Astrocyte (in vitro differentiated cells and primary cell): ENCODE measurements around the gene ISLR. TPM values are rescaled to one million over a fixed set of nuclear protein-coding genes. Genes with fewer than 3 reads are reported as not detected.

ENCODE experiments used
- DNase-seq: peaks from one replicate; pipeline ENCODE4 v3.0.0-alpha.2; 2010; ENCODE audit warnings: low read depth
- FAIRE-seq: peaks from 2 replicates; lab custom pipeline; 2011; peaks lifted over from hg19 to GRCh38; lab: Jason Lieb, UNC
- H2AFZ ChIP-seq: 2 replicates; pipeline ENCODE4 v1.6.0; 2012; ENCODE audit warnings: low read depth, low read length, inconsistent platforms
- H3K27ac ChIP-seq: 2 replicates; pipeline ENCODE4 v1.5.1; 2011; ENCODE audit warnings: low read depth, low read length, inconsistent platforms
- H3K27me3 ChIP-seq: 2 replicates; pipeline ENCODE4 v1.6.0; 2011; ENCODE audit warnings: low read length, inconsistent platforms; ENCODE audit not compliant: insufficient read depth
- H3K36me3 ChIP-seq: 2 replicates; pipeline ENCODE4 v1.5.1; 2011; ENCODE audit warnings: low read length, inconsistent platforms; ENCODE audit not compliant: insufficient read depth
- H3K4me1 ChIP-seq: 2 replicates; pipeline ENCODE4 v1.5.1; 2011; ENCODE audit warnings: low read length, inconsistent platforms; ENCODE audit not compliant: insufficient read depth
- H3K4me2 ChIP-seq: 2 replicates; pipeline ENCODE4 v1.6.0; 2012; ENCODE audit warnings: low read length, inconsistent platforms
- H3K4me3 ChIP-seq: 2 replicates; pipeline ENCODE4 v1.5.1; 2011; ENCODE audit warnings: low read depth, mild to moderate bottlenecking, low read length, inconsistent platforms; ENCODE audit not compliant: insufficient read depth
- H3K79me2 ChIP-seq: 2 replicates; pipeline ENCODE4 v1.6.0; 2012; ENCODE audit warnings: mild to moderate bottlenecking, low read length, inconsistent platforms; ENCODE audit not compliant: insufficient read depth
- H3K9ac ChIP-seq: 2 replicates; pipeline ENCODE4 v1.6.0; 2012; ENCODE audit warnings: mild to moderate bottlenecking, low read length, inconsistent platforms
- H3K9me3 ChIP-seq: 2 replicates; pipeline ENCODE4 v1.5.1; 2012; ENCODE audit warnings: low read depth, mild to moderate bottlenecking, low read length, inconsistent platforms; ENCODE audit not compliant: insufficient read depth
- H4K20me1 ChIP-seq: 2 replicates; pipeline ENCODE4 v1.6.0; 2012; ENCODE audit warnings: low read length, inconsistent platforms; ENCODE audit not compliant: insufficient read depth
- H3K27ac Mint-ChIP-seq: one replicate; pipeline ENCODE4 v1.8.0; 2021; ENCODE audit warnings: mild to moderate bottlenecking, mixed read lengths; ENCODE audit not compliant: unreplicated experiment
- H3K27me3 Mint-ChIP-seq: one replicate; pipeline ENCODE4 v1.8.0; 2021; ENCODE audit warnings: low read depth, mixed read lengths; ENCODE audit not compliant: unreplicated experiment
- H3K36me3 Mint-ChIP-seq: one replicate; pipeline ENCODE4 v1.8.0; 2021; ENCODE audit warnings: low read depth, mixed read lengths; ENCODE audit not compliant: unreplicated experiment
- H3K4me1 Mint-ChIP-seq: one replicate; pipeline ENCODE4 v1.8.0; 2021; ENCODE audit warnings: low read depth, mixed read lengths; ENCODE audit not compliant: unreplicated experiment
- H3K4me3 Mint-ChIP-seq: one replicate; pipeline ENCODE4 v1.8.0; 2021; ENCODE audit warnings: mild to moderate bottlenecking, moderate library complexity, mixed read lengths; ENCODE audit not compliant: unreplicated experiment
- H3K9me3 Mint-ChIP-seq: one replicate; pipeline ENCODE4 v1.8.0; 2021; ENCODE audit warnings: mild to moderate bottlenecking, mixed read lengths; ENCODE audit not compliant: unreplicated experiment
- CTCF ChIP-seq: IDR thresholded peaks from 2 replicates; pipeline ENCODE4 v1.5.1; 2011; ENCODE audit warnings: low read depth, mild to moderate bottlenecking, inconsistent platforms, low read length, moderate library complexity; ENCODE audit not compliant: insufficient read depth
- EZH2 ChIP-seq: IDR thresholded peaks from 2 replicates; pipeline ENCODE4 v1.6.1; 2012; ENCODE audit warnings: mild to moderate bottlenecking, low read length, inconsistent platforms; ENCODE audit not compliant: insufficient read depth
- total RNA-seq: library from RNA; stranded (reverse); gene quantifications from 2 replicates; pipeline ENCODE4 v1.2.1, GENCODE V29; 2021

Gene ISLR
- total RNA-seq, 1 donor from 2014 or later: 1.6 TPM

- no peak overlapping the region for H3K9ac ChIP-seq
- FAIRE-seq (no peak), DNase-seq (no peak)
- Mint-ChIP-seq H3K9me3 (no peaks in the 10 kb centered on the region), H3K36me3 (no peaks in the 10 kb centered on the region), H3K4me1 (peaks cover 13% of the 10 kb centered on the region), H3K4me3 (no peak overlapping the region), H3K27me3 (peaks cover 15% of the 10 kb centered on the region), H3K27ac (no peak overlapping the region)
- H2AFZ ChIP-seq: no peak overlapping the region
- TF ChIP-seq EZH2: no peak
- no peak for TF ChIP-seq CTCF
- H3K36me3 ChIP-seq: no peaks in the 10 kb centered on the region
- peaks cover 7% of the 10 kb centered on the region for H3K4me1 ChIP-seq
- no peaks in the 10 kb centered on the region for H3K79me2 ChIP-seq
- H3K4me2 ChIP-seq: no peak overlapping the region
- H3K9me3 ChIP-seq: no peaks in the 10 kb centered on the region
- H4K20me1 ChIP-seq: no peaks in the 10 kb centered on the region
- no peak overlapping the region for H3K27ac ChIP-seq
- H3K4me3 ChIP-seq: no peak overlapping the region
- no peaks in the 10 kb centered on the region for H3K27me3 ChIP-seq
Measured at GRCh38 chr15:74157868-74158827, 15.4 kb upstream of the ISLR start.

- no peaks in the 10 kb centered on the region for H3K9me3 Mint-ChIP-seq
- FAIRE-seq: no peak
- no peaks in the 10 kb centered on the region for H3K27me3 ChIP-seq
- H3K9ac ChIP-seq: no peak overlapping the region
- no peak overlapping the region for H3K4me3 ChIP-seq
- no peaks in the 10 kb centered on the region for H4K20me1 ChIP-seq
- no peaks in the 10 kb centered on the region for H3K79me2 ChIP-seq
- no peak overlapping the region for H3K4me3 Mint-ChIP-seq
- H2AFZ ChIP-seq: no peak overlapping the region
- H3K4me1 ChIP-seq: peaks cover 7% of the 10 kb centered on the region
- no peak for DNase-seq
- no peaks in the 10 kb centered on the region for H3K9me3 ChIP-seq
- peaks cover 10% of the 10 kb centered on the region for H3K4me1 Mint-ChIP-seq
- no peak overlapping the region for H3K27ac ChIP-seq
- no peaks in the 10 kb centered on the region for H3K36me3 Mint-ChIP-seq
- H3K36me3 ChIP-seq: no peaks in the 10 kb centered on the region
- no peak overlapping the region for H3K27ac Mint-ChIP-seq
- TF ChIP-seq EZH2: no peak
- no peak for TF ChIP-seq CTCF
- H3K4me2 ChIP-seq: no peak overlapping the region
- peaks cover 15% of the 10 kb centered on the region for H3K27me3 Mint-ChIP-seq
Measured at GRCh38 chr15:74158855-74159650, 14.5 kb upstream of the ISLR start.
